GM12878 (cell line): ENCODE results near the gene TAX1BP1. TPM values are rescaled to one million over a fixed set of nuclear protein-coding genes. Genes with fewer than 3 reads are reported as not detected.

ENCODE experiments used
- ATAC-seq: fragments of 200-7000 bp; cut with Tn5 transposase; 3 replicates; pipeline ENCODE4 v1.9.1; 2020; ENCODE audit warnings: mild to moderate bottlenecking, moderate library complexity
- BruUV-seq: library from RNA; stranded (reverse); fragments of 400-500 nt; replicated peaks from 2 replicates; lab custom pipeline; 2021; lab: Mats Ljungman, UMichigan
- CTCF ChIA-PET: fragments of 300-600 bp; sonication (Branson Sonifier 250); formaldehyde crosslinking; extraction: SDS; loops from one replicate; lab custom pipeline; 2021; ENCODE audit warnings: inconsistent platforms; lab: Yijun Ruan, JAX
- POLR2A ChIA-PET: fragments of 350-600 bp; formaldehyde crosslinking; extraction: SDS; loops from one replicate; lab custom pipeline; 2021; ENCODE audit warnings: inconsistent platforms; lab: Charles Lee
- RAD21 ChIA-PET: fragments of 300-600 bp; sonication (Branson Sonifier 250); formaldehyde crosslinking; loops from one replicate; lab custom pipeline; 2023; ENCODE audit warnings: antibody characterized with exemption; ENCODE audit not compliant: unreplicated experiment; lab: Charles Lee
- SMC1A ChIA-PET: fragments of 300-600 bp; sonication (Branson Sonifier 250); formaldehyde crosslinking; loops from one replicate; lab custom pipeline; 2023; ENCODE audit not compliant: unreplicated experiment, uncharacterized antibody; lab: Charles Lee
- DNase-seq: peaks from one replicate; pipeline ENCODE4 v3.0.0-alpha.2; 2011; ENCODE audit warnings: low read depth, low spot score
- FAIRE-seq: peaks from 3 replicates; lab custom pipeline; 2011; peaks lifted over from hg19 to GRCh38; lab: Jason Lieb, UNC
- H2AFZ ChIP-seq: 2 replicates; pipeline ENCODE4 v1.6.0; 2011; ENCODE audit warnings: low read depth, low read length, control low read depth; ENCODE audit not compliant: control insufficient read depth
- H3K27ac ChIP-seq: 2 replicates; pipeline ENCODE4 v1.5.1; 2011; ENCODE audit warnings: control low read depth; ENCODE audit not compliant: control insufficient read depth, insufficient read depth
- H3K27me3 ChIP-seq, 2 experiments: replicated peaks in 1 of 2; 2 replicates each; pipeline versions ENCODE4 v1.6.0 to v1.6.1; 2011; ENCODE audit warnings: low read length in 1 of 2; ENCODE audit not compliant: control insufficient read depth in 2 of 2, insufficient read depth in 2 of 2
- H3K36me3 ChIP-seq, 2 experiments: 2 replicates each; pipeline ENCODE4 v1.5.1; 2011; ENCODE audit warnings: low read length in 1 of 2; ENCODE audit not compliant: control insufficient read depth in 2 of 2, insufficient read depth in 2 of 2
- H3K4me1 ChIP-seq: 2 replicates; pipeline ENCODE4 v1.6.1; 2011; ENCODE audit warnings: mild to moderate bottlenecking, low read length, moderate library complexity, mixed read lengths; ENCODE audit not compliant: control insufficient read depth, insufficient read depth
- H3K4me2 ChIP-seq: 2 replicates; pipeline ENCODE4 v1.6.0; 2011; ENCODE audit warnings: control low read depth; ENCODE audit not compliant: control insufficient read depth, insufficient read depth
- H3K4me3 ChIP-seq: fragments of 200-600 bp; sonication (generic); 2 replicates; pipeline ENCODE4 v1.5.1; 2016
- H3K79me2 ChIP-seq: 2 replicates; pipeline ENCODE4 v1.6.0; 2011; ENCODE audit warnings: low read length; ENCODE audit not compliant: control insufficient read depth, insufficient read depth
- H3K9ac ChIP-seq: 2 replicates; pipeline ENCODE4 v1.8.0; 2011; ENCODE audit warnings: low read length, control low read depth, mixed read lengths; ENCODE audit not compliant: control insufficient read depth, insufficient read depth
- H3K9me3 ChIP-seq: replicated peaks from 3 replicates; pipeline ENCODE4 v1.5.1; 2011; ENCODE audit warnings: mild to moderate bottlenecking, low read length; ENCODE audit not compliant: control insufficient read depth, insufficient read depth
- H4K20me1 ChIP-seq: 2 replicates; pipeline ENCODE4 v1.6.0; 2011; ENCODE audit not compliant: control insufficient read depth, insufficient read depth
- ATF7 ChIP-seq: fragments of 450-650 bp; IDR thresholded peaks from 2 replicates; pipeline ENCODE4 v1.6.1; 2016; ENCODE audit warnings: low read depth, mild to moderate bottlenecking
- E2F8 ChIP-seq: fragments of 450-650 bp; IDR thresholded peaks from 2 replicates; pipeline ENCODE4 v1.6.1; 2018; ENCODE audit warnings: mild to moderate bottlenecking, low read depth, moderate library complexity; ENCODE audit not compliant: partially characterized antibody
- NBN ChIP-seq: fragments of 450-650 bp; IDR thresholded peaks from 2 replicates; pipeline ENCODE4 v1.6.1; 2016
- TCF12 ChIP-seq: IDR thresholded peaks from 2 replicates; pipeline ENCODE4 v1.6.1; 2011; ENCODE audit warnings: low read depth, mild to moderate bottlenecking, low read length
- ZBTB4 ChIP-seq: fragments of 450-650 bp; formaldehyde crosslinking; IDR thresholded peaks from 2 replicates; pipeline ENCODE4 v1.4.0; 2022; ENCODE audit warnings: mild to moderate bottlenecking, moderate library complexity
- ZNF207 ChIP-seq: fragments of 450-650 bp; IDR thresholded peaks from 2 replicates; pipeline ENCODE4 v1.6.1; 2014; ENCODE audit warnings: antibody characterized with exemption, mild to moderate bottlenecking, borderline replicate concordance
- ZNF24 ChIP-seq: fragments of 450-650 bp; IDR thresholded peaks from 2 replicates; pipeline ENCODE4 v1.6.1; 2017; ENCODE audit warnings: antibody characterized with exemption, mild to moderate bottlenecking
- ZZZ3 ChIP-seq: IDR thresholded peaks from 2 replicates; pipeline ENCODE4 v1.6.1; 2011; ENCODE audit warnings: low read depth; ENCODE audit not compliant: control insufficient read depth, insufficient read length
- WGBS: methylation state at CpG from one replicate; pipeline ENCODE4 v1.1.6; 2016; ENCODE audit warnings: low lambda C conversion rate; ENCODE audit not compliant: insufficient replicate concordance, insufficient coverage; ENCODE audit errors: missing lambda C conversion rate; 5-methylcytosine and 5-hydroxymethylcytosine counted together
- in situ Hi-C: fragments of 300-500 bp; cut with MboI; formaldehyde crosslinking; loops from 9 replicates; pipeline ENCODE4 v1.14.3; 2018; ENCODE audit warnings: mixed read lengths
- intact Hi-C: fragments of 100-400 bp; cut with micrococcal nuclease; formaldehyde crosslinking; loops from one replicate; pipeline ENCODE4 v1.14.2; 2022; ENCODE audit not compliant: unreplicated experiment
- polyA plus RNA-seq, 11 experiments: library from polyadenylated mRNA; depleted of rRNA in 4 of 11; unstranded in 6 of 11; stranded (reverse) in 5 of 11; fragments of >200 nt; fragmentation: Nextera tagmentation in 4 of 11; fragmentation: Illumina TruSeq in 1 of 11; extraction: Ambion mirVana in 4 of 11; extraction: Trizol in 1 of 11; gene quantifications; 1 replicate in 1 of 11; 2 replicates in 10 of 11; pipeline versions ENCODE4 v1.2.1 to v1.2.3, GENCODE V29; 2011 to 2016; ENCODE audit warnings: inconsistent platforms in 2 of 11, missing spikeins in 2 of 11, low read depth in 1 of 11
- total RNA-seq, 4 experiments: library from RNA; depleted of rRNA in 3 of 4; stranded (reverse); fragments of >200 nt in 3 of 4; fragmentation: Illumina TruSeq in 1 of 4; extraction: Trizol in 1 of 4; gene quantifications; 2 replicates each; pipeline versions ENCODE4 v1.2.1 to v1.2.3, GENCODE V29; 2013 to 2021

TAX1BP1 gene
- total and polyA plus RNA-seq, 10 of the 15 experiments (the other 5 are each of a cell fraction or from before 2014, with no cell fraction given): 30.8 to 105 (median 52.0) TPM

DNA sequence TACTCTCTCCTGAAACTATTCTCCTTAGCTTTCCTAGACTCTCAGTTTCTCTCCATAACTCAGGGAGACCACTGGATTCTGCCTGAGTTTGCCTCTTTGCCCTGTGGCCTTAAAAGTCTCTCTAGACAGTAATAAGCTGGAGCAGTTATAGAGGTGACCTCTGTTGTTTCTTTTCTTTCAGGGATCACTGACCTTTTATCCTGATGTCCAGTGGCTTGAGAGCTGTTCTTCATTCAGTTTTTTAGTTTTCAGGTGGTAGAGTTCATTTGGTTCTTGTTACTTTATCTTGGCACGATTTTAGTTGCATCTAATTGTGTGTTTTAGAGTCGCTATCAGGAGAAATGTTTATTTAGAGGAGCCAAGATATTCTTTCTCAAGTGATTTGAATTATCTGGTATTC lies 37.7 kb downstream of the TAX1BP1 start:
- RAD21 ChIA-PET: interaction anchor here (0.8 to 1.8 kb wide), 2 partner anchors 32 to 581 kb away, joined by 3 to 8 read pairs; no protein-coding TSS in a partner anchor
- SMC1A ChIA-PET: interaction anchor here (0.8 to 1.9 kb wide), 8 partner anchors 11 to 582 kb away, joined by 3 to 7 read pairs (median 4); no protein-coding TSS in a partner anchor
- Histone ChIP-seq H2AFZ (no peak overlapping the region), H3K9ac (no peak overlapping the region), H3K4me1 (no peaks in the 10 kb centered on the region), H3K4me2 (no peak overlapping the region), H3K79me2 (no peaks in the 10 kb centered on the region), H3K9me3 (no peaks in the 10 kb centered on the region), H3K4me3 (no peak overlapping the region), H4K20me1 (no peaks in the 10 kb centered on the region; the same call in 1 of the 2 replicates), H3K36me3 (no peaks in the 10 kb centered on the region), H3K27ac (no peak overlapping the region), H3K27me3 (no peaks in the 10 kb centered on the region)
- DNase-seq: no peak
- TF ChIP-seq ZBTB4 (CRISPR knock-in tag) (no peak), NBN (no peak), TCF12 (no peak), ZZZ3 (no peak), E2F8 (no peak), ZNF207 (no peak), ATF7 (no peak), ZNF24 (no peak)
- FAIRE-seq: no peak
- WGBS: 96% methylated on average over 2 of the region's 2 CpGs
- POLR2A ChIA-PET: no interaction called here
- no peak for ATAC-seq
- intact Hi-C loops: loop anchor here (10.0 kb wide), 1 partner anchor 203 kb away; no protein-coding TSS in a partner anchor
- no TSS peak for BruUV-seq
- CTCF ChIA-PET: interaction anchor here (0.6 to 2.0 kb wide), 6 partner anchors 8 to 582 kb away, joined by 3 to 9 read pairs (median 4); no protein-coding TSS in a partner anchor
- in situ Hi-C loops: loop anchor here (5.0 kb wide), 1 partner anchor 580 kb away; no protein-coding TSS in a partner anchor
